ENCODE results near the gene POLR2E. TPM values are rescaled to one million over a fixed set of nuclear protein-coding genes. Genes with fewer than 3 reads are reported as not detected.

POLR2E gene
- polyA plus RNA-seq, 6 donors from 2014 or later, result 134 to 205 (median 174) TPM

DNA sequence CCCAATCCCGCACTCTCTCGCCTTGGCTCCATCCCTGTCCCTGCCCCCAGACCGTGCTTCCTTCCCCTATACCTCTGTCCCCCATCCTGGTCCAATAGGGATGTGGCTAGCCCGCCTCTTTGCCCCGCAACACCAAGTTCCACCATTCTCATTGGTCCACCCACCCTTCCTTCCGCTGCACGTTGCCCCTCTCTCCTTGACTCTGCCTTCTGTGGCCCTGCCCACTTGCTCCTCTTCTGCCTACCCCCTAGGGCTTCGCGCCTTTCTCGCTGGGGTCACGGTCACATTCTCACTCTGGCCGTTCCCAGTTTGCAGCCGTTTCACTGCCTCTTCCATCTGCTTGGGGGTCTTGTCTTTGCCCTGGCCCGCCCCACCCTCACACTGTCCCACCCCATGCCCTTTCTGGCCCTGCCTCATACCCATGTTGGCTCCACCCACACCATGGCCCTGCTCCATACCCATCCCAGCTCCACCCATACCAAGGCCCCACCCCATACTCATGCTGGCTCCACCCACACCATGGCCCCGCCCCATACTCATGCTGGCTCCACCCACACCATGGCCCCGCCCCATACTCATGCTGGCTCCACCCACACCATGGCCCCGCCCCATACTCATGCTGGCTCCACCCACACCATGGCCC, 32.7 kb downstream of the POLR2E start:
- Mint-ChIP-seq H3K27me3 (no peaks in the 10 kb centered on the region), H3K27ac (peak overlapping the region in 1 of 6 donors; percentile 65), H3K4me3 (no peak overlapping the region), H3K36me3 (peaks cover 11 to 12% of the 10 kb centered on the region in 2 donors), H3K9me3 (peaks cover 2 to 22% (median 8%) of the 10 kb centered on the region in 7 donors), H3K4me1 (peaks cover 18 to 41% (median 33%) of the 10 kb centered on the region in 3 donors)
- ATAC-seq (ENCODE audit: low read depth in 2 of 2), result no peak
- no peak for DNase-seq

DNA sequence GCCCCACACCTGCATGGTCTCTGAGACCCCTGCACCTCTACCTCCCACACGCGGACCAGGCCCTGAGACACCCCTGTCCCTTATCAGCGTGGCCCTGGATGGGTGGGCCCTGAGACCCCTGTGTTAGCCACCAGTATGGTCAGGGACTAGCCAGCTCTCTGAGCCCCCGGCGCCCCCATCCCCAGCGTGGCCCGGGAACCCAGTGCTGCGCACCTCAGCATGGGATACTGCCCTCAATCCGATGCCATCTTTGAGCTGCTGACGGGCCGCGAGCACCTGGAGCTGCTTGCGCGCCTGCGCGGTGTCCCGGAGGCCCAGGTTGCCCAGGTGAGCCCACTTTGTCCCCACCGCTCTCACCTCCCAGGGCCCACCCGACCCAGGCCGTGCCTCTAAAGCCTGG, 33.2 kb downstream of the POLR2E start:
- no peak for DNase-seq
- ATAC-seq (ENCODE audit: low read depth in 2 of 2), result no peak
- Mint-ChIP-seq H3K27me3 (no peaks in the 10 kb centered on the region), H3K4me1 (peaks cover 18 to 45% (median 37%) of the 10 kb centered on the region in 3 donors), H3K9me3 (peaks cover 5 to 27% (median 14%) of the 10 kb centered on the region in 7 donors), H3K4me3 (no peak overlapping the region), H3K27ac (no peak overlapping the region), H3K36me3 (peaks cover 14 to 17% of the 10 kb centered on the region in 2 donors)

DNA sequence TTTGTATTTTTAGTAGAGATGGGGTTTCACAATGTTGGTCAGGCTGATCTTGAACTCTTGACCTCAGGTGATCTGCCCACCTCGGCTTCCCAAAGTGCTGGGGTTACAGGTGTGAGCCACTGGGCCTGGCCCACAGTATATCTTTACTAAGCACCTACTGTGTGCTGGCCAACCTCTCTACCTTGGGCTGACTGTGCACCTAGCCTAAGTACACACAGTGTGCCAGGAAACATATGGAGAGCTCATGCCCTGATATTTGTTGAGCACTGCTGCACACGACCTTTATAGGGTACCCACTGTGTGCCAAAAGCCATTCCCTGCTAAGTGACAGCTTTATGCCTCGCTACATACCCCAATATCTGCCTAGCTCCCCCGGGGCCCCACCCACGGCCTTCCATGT, 34.5 kb downstream of the POLR2E start:
- H3K36me3 Mint-ChIP-seq, result peaks cover 23 to 30% of the 10 kb centered on the region in 2 donors
- H3K4me1 Mint-ChIP-seq, result peaks cover 15 to 50% (median 31%) of the 10 kb centered on the region in 3 donors
- no peak for ATAC-seq (ENCODE audit: low read depth in 2 of 2)
- peaks cover 10 to 38% (median 23%) of the 10 kb centered on the region in 7 donors for H3K9me3 Mint-ChIP-seq
- no peak overlapping the region for H3K4me3 Mint-ChIP-seq
- H3K27me3 Mint-ChIP-seq, result no peaks in the 10 kb centered on the region
- H3K27ac Mint-ChIP-seq, result peak overlapping the region in 2 of 6 donors; percentile 65 to 92
- no peak for DNase-seq

DNA sequence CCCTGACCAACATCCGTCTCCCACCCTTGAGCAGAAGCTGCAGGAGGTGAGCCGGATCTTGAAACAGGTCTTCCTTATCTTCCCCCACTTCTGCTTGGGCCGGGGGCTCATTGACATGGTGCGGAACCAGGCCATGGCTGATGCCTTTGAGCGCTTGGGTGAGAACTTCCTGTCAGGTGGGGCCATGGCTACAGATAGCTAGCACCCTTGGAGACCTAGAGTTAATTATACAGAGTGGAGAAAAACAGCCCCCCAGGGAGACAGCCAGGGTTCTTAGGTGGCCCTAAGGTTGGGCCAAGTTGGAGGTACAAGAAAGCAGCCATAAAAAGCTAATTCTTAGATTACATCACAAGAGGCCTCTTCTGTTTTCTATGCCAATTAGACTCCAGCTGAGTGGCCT, 37.1 kb downstream of the POLR2E start:
- Mint-ChIP-seq H3K9me3 (peaks cover 10 to 52% (median 23%) of the 10 kb centered on the region in 7 donors), H3K4me1 (peaks cover 7 to 29% (median 9%) of the 10 kb centered on the region in 3 donors), H3K36me3 (peaks cover 23 to 34% of the 10 kb centered on the region in 2 donors), H3K27ac (no peak overlapping the region), H3K27me3 (no peaks in the 10 kb centered on the region), H3K4me3 (no peak overlapping the region)
- ATAC-seq (ENCODE audit: low read depth in 2 of 2) (peak in 1 of 2 donors; percentile 52), DNase-seq (no peak)

DNA sequence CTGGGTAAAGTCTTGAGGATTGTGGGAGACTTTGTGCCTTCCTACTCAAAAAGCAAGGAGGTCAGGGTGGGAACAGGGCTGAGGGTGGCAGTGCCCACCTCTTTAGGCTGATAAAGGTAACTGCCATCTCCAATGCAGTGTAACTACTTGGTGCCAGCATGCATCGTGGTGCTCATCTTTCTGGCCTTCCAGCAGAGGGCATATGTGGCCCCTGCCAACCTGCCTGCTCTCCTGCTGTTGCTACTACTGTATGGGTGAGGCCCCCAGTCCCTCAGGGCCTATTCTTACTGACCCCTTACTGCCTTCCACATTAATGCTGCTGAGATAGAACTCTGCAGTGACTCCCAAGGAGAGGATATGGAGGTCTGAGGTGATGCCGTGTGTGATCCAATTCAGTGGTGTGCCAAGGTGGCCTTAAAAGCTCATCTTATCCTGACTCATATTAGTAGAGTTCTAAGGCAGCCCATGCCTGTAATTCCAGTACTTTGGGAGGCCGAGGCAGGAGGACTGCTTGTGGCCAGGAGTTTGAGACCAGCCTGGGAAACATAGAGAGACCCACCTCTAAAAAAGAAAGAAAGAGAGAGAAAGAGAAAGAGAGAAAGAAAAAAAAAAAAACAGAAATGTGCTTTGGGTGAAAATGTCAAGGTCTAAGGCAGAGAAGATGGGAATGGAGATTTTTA, 37.9 kb downstream of the POLR2E start:
- Mint-ChIP-seq H3K4me3 (peak overlapping the region in 2 of 8 donors; percentile 1 to 58), H3K36me3 (peaks cover 23 to 34% of the 10 kb centered on the region in 2 donors), H3K4me1 (peaks cover 9 to 25% (median 10%) of the 10 kb centered on the region in 3 donors), H3K9me3 (peaks cover 10 to 55% (median 23%) of the 10 kb centered on the region in 7 donors), H3K27ac (peak overlapping the region in 4 of 6 donors; percentile 35 to 85 (median 70)), H3K27me3 (no peaks in the 10 kb centered on the region)
- peak; percentile 50 for DNase-seq
- peak; percentile 30 to 51 for ATAC-seq (ENCODE audit: low read depth in 2 of 2)

DNA sequence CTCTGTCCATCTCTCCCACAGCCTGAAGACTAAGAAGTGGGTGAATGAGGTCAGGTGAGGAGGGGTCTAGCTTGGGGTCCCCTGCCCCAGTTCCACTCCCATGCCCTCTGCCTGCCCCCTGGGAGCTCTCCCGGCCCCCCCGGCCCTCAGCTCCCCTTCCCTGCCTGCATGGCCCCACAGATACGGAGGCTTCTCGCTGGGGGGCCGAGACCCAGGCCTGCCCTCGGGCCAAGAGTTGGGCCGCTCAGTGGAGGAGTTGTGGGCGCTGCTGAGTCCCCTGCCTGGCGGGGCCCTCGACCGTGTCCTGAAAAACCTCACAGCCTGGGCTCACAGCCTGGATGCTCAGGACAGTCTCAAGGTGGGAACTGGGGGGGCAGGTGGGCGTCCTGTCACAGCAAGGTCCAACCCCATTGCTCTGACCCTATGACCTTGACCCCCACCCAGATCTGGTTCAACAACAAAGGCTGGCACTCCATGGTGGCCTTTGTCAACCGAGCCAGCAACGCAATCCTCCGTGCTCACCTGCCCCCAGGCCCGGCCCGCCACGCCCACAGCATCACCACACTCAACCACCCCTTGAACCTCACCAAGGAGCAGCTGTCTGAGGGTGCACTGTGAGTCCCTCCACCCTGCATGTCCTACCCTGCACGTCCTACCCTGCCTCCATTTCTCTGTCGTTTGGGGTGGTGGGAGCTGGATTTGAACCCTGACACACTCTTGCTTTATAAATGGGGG, 39.1 kb downstream of the POLR2E start:
- Mint-ChIP-seq H3K27me3 (no peaks in the 10 kb centered on the region), H3K27ac (peak overlapping the region in 2 of 6 donors; percentile 10 to 24), H3K9me3 (peaks cover 10 to 55% (median 23%) of the 10 kb centered on the region in 7 donors), H3K4me1 (peaks cover 9 to 27% (median 10%) of the 10 kb centered on the region in 3 donors), H3K4me3 (peak overlapping the region in 2 of 8 donors; percentile 47 to 78), H3K36me3 (peaks cover 23 to 39% of the 10 kb centered on the region in 2 donors)
- no peak for ATAC-seq (ENCODE audit: low read depth in 2 of 2)
- no peak for DNase-seq

DNA sequence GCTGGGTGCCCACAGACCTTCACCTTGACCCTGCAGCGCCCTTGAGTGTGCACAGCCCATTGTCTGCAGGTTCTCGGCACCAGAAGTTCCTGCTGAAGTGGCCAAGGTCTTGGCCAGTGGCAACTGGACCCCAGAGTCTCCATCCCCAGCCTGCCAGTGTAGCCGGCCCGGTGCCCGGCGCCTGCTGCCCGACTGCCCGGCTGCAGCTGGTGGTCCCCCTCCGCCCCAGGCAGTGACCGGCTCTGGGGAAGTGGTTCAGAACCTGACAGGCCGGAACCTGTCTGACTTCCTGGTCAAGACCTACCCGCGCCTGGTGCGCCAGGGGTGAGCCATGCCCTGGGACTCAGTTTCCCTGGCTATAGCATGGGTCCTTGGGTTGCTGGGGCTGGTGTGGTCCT, 40.1 kb downstream of the POLR2E start:
- Mint-ChIP-seq H3K27ac (no peak overlapping the region), H3K27me3 (no peaks in the 10 kb centered on the region), H3K36me3 (peaks cover 23 to 39% of the 10 kb centered on the region in 2 donors), H3K4me1 (peaks cover 9 to 27% (median 10%) of the 10 kb centered on the region in 3 donors), H3K4me3 (no peak overlapping the region), H3K9me3 (peaks cover 10 to 53% (median 23%) of the 10 kb centered on the region in 7 donors)
- DNase-seq (no peak), ATAC-seq (ENCODE audit: low read depth in 2 of 2) (no peak)

DNA sequence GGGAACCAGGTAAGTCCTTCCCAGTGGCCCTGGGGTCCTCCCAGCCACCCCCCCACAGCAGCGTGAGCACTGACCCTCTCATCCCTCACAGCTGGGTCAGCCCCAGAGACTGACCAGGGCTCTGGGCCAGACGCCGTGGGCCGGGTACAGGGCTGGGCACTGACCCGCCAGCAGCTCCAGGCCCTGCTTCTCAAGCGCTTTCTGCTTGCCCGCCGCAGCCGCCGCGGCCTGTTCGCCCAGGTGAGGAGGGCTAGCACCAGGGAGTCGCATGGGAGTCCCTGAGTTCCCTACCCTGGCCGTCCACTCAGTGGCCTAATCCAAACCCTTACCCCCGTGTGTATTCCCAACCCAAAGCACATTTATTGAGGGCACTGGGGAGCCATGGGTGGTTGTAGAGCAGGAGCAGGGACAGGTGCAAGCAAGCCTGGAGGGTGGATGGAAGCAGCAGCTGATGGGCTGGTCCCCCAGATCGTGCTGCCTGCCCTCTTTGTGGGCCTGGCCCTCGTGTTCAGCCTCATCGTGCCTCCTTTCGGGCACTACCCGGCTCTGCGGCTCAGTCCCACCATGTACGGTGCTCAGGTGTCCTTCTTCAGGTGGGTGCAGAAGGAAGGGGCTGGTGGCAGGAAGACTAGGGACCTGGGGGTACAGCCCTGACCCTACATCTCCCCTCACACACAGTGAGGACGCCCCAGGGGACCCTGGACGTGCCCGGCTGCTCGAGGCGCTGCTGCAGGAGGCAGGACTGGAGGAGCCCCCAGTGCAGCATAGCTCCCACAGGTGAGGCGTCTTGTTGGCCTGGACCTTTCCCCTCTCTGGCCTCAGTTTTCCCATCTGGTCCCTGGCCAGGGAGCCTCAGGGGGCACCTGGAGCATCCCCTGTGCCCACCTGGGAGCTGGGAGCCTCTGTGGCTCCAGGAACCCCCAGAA, 40.8 kb downstream of the POLR2E start:
- ATAC-seq (ENCODE audit: low read depth in 2 of 2) (no peak), DNase-seq (no peak)
- Mint-ChIP-seq H3K27ac (no peak overlapping the region), H3K4me3 (no peak overlapping the region), H3K9me3 (peaks cover 10 to 48% (median 23%) of the 10 kb centered on the region in 7 donors), H3K36me3 (peaks cover 23 to 39% of the 10 kb centered on the region in 2 donors), H3K4me1 (peaks cover 9 to 27% (median 10%) of the 10 kb centered on the region in 3 donors), H3K27me3 (no peaks in the 10 kb centered on the region)

DNA sequence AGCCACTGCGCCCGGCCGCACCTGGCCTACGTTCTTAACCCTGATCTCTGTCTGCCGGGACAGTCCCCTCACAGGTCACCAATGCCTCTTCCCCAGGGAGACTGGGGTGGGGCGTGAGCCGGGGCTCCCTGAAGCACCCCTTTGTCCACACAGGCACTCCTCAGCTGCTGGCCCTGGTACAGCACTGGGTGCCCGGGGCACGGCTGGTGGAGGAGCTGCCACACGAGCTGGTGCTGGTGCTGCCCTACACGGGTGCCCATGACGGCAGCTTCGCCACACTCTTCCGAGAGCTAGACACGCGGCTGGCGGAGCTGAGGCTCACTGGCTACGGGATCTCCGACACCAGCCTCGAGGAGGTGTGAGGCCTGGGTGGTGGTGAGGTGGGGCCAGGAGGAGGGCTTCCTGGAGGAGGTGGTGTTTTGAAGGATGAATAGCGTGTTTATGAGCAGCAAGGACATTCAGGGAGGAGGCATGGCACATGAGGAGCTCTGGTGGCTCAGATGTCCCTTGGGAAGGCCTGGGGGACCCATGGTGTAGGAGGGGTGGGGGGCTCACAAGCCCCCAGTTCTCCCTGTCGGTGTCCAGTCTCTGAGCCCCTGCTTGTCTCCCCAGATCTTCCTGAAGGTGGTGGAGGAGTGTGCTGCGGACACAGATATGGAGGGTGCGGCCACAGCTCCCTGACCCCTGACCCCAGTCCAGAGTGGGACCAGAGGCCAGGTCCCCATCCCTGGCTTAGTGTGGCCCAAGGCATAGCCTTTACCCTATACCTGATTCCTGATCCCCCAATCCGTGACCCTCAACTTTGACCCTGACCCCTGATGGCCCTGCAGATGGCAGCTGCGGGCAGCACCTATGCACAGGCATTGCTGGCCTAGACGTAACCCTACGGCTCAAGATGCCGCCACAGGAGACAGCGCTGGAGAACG, 41.7 kb downstream of the POLR2E start:
- ATAC-seq (ENCODE audit: low read depth in 2 of 2) (no peak), DNase-seq (no peak)
- peaks cover 22 to 37% of the 10 kb centered on the region in 2 donors for H3K36me3 Mint-ChIP-seq
- H3K9me3 Mint-ChIP-seq, result peaks cover 10 to 42% (median 23%) of the 10 kb centered on the region in 7 donors
- H3K4me3 Mint-ChIP-seq, result peak overlapping the region in 1 of 8 donors; percentile 29
- peak overlapping the region in 1 of 6 donors; percentile 65 for H3K27ac Mint-ChIP-seq
- H3K27me3 Mint-ChIP-seq, result no peaks in the 10 kb centered on the region
- H3K4me1 Mint-ChIP-seq, result peaks cover 9 to 27% (median 10%) of the 10 kb centered on the region in 3 donors

DNA sequence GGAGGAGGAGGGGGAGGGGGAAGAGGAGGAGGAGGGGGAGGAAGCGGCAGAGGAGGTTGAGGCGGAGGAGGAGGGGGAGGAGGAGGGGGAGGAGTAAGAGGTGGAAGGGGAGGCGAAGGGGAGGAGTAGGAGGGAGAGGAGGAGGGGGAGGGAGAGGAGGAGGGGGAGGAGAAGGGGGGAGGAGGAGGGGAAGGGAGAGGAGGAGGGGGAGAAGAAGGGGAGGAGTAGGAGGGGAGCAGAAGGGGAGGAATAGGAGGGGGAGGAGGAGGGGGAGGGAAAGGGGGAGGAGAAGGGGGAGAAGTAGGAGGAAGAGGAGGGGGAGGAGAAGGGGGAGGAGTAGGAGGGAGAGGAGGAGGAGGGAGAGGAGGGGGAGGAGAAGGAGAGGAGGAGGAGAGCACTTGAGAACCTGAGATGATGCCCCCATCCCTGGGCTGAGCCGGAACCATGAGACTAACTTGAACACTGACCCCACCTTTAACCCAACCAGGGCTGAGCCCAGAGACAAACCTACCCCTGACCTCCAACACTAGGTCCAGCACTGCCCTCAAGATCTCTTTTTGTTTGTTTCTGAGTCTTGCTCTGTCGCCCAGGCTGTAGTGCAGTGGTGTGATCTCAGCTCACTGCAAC, 42.7 kb downstream of the POLR2E start:
- Mint-ChIP-seq H3K36me3 (peaks cover 12 to 27% of the 10 kb centered on the region in 2 donors), H3K27ac (peak overlapping the region in 2 of 6 donors; percentile 25 to 66), H3K9me3 (peaks cover 8 to 33% (median 14%) of the 10 kb centered on the region in 7 donors), H3K27me3 (no peaks in the 10 kb centered on the region), H3K4me3 (no peak overlapping the region), H3K4me1 (peaks cover 3 to 19% (median 6%) of the 10 kb centered on the region in 3 donors)
- no peak for DNase-seq
- ATAC-seq (ENCODE audit: low read depth in 2 of 2), result no peak

DNA sequence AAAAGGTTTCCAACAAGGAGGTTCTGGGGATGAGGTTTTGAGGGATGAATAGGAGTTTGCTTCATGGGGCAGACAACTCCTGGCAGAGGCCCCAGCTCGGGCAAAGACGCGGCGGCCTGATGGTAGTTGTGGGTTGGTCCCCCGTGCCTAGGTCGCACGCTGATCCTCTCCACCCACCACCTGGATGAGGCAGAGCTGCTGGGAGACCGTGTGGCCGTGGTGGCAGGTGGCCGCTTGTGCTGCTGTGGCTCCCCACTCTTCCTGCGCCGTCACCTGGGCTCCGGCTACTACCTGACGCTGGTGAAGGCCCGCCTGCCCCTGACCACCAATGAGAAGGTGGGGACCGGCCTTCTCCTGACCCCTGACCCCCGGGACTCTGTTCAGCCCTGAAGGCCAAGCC, 43.4 kb downstream of the POLR2E start:
- Mint-ChIP-seq H3K4me1 (peaks cover 0 to 15% (median 5%) of the 10 kb centered on the region in 3 donors), H3K27ac (no peak overlapping the region), H3K4me3 (no peak overlapping the region), H3K36me3 (peaks cover 7 to 20% of the 10 kb centered on the region in 2 donors), H3K27me3 (no peaks in the 10 kb centered on the region), H3K9me3 (peaks cover 5 to 26% (median 7%) of the 10 kb centered on the region in 7 donors)
- ATAC-seq (ENCODE audit: low read depth in 2 of 2) (no peak), DNase-seq (no peak)

All from naive B cell (primary cell).